Esophagus squamous epithelium (tissue), 5 donors: ENCODE results near the gene NSG2. TPM values are rescaled to one million over a fixed set of nuclear protein-coding genes. Genes with fewer than 3 reads are reported as not detected.
"Not testable (repeated sequence)": the region's sequence is repeated elsewhere in the genome, so short reads cannot be mapped to it uniquely, and the experiment has no call there.

Source experiments
- DNase-seq: peaks from one replicate; lab custom pipeline; 2025; lab: John Stamatoyannopoulos, UW
- H3K27ac ChIP-seq, 4 donors: fragments of 200-600 bp; sonication (generic); one replicate each; pipeline ENCODE4 v1.5.1; 2016 to 2019; ENCODE audit warnings: mild to moderate bottlenecking in 1 of 4
- H3K27me3 ChIP-seq, 4 donors: fragments of 200-600 bp; sonication (generic); 1 replicate in 3 of 4; 2 replicates in 1 of 4; pipeline versions ENCODE4 v1.5.1 to v1.6.0; 2017 to 2021; ENCODE audit warnings: antibody characterized with exemption in 1 of 4
- H3K36me3 ChIP-seq, 3 donors: fragments of 200-600 bp; sonication (generic); one replicate each; pipeline ENCODE4 v1.5.1; 2016 to 2019
- H3K4me1 ChIP-seq, 3 donors: fragments of 200-600 bp; sonication (generic); one replicate each; pipeline ENCODE4 v1.5.1; 2017 to 2019
- H3K4me3 ChIP-seq, 4 donors: fragments of 200-600 bp; sonication (generic); 1 replicate in 3 of 4; 2 replicates in 1 of 4; pipeline ENCODE4 v1.5.1; 2016 to 2019; ENCODE audit warnings: mild to moderate bottlenecking in 2 of 4, moderate library complexity in 1 of 4
- H3K9me3 ChIP-seq, 3 donors: fragments of 200-600 bp; sonication (generic); one replicate each; pipeline ENCODE4 v1.5.1; 2016 to 2019
- POLR2A ChIP-seq, 4 donors: fragments of 450-650 bp; IDR thresholded peaks; one replicate each; pipeline ENCODE4 v1.6.1; 2017; ENCODE audit warnings: antibody characterized with exemption in 4 of 4, mild to moderate bottlenecking in 4 of 4, moderate library complexity in 3 of 4
- WGBS, 2 donors: methylation state at CpG; one replicate each; pipeline ENCODE4 v1.1.5; 2018; 5-methylcytosine and 5-hydroxymethylcytosine counted together
- intact Hi-C: fragments of 100-400 bp; cut with DNase I; formaldehyde crosslinking; loops from one replicate; pipeline ENCODE4 v1.15.0; 2022
- total RNA-seq, 4 donors: library from RNA; depleted of rRNA; stranded (reverse); fragments of >200 nt; gene quantifications; one replicate each; pipeline ENCODE4 v1.1.0, GENCODE V29; 2016
- TF ChIP-seq, protein P1 (sequence below), 6 experiments: fragments of 450-650 bp in 4 of 6; fragments of 200-600 bp in 2 of 6; sonication (generic) in 2 of 6; IDR thresholded peaks; one replicate each; pipeline ENCODE4 v1.5.1; 2016 to 2019; ENCODE audit warnings: antibody characterized with exemption in 6 of 6, mild to moderate bottlenecking in 4 of 6, moderate library complexity in 4 of 6
- donor health status: DM: yes; HTN: yes; CAD: no.

NSG2 gene
- total RNA-seq, 4 donors from 2014 or later = not detected

- intact Hi-C loops = no loop called here
- Histone ChIP-seq H3K4me3 (no peak overlapping the region), H3K27ac (no peak overlapping the region), H3K4me1 (no peaks in the 10 kb centered on the region), H3K36me3 (no peaks in the 10 kb centered on the region), H3K9me3 (no peaks in the 10 kb centered on the region), H3K27me3 (no peaks in the 10 kb centered on the region)
- no peak for DNase-seq
- 48 to 49% methylated on average over 5 of the region's 5 CpGs for WGBS, 2 donors
- TF ChIP-seq, protein P1, sequence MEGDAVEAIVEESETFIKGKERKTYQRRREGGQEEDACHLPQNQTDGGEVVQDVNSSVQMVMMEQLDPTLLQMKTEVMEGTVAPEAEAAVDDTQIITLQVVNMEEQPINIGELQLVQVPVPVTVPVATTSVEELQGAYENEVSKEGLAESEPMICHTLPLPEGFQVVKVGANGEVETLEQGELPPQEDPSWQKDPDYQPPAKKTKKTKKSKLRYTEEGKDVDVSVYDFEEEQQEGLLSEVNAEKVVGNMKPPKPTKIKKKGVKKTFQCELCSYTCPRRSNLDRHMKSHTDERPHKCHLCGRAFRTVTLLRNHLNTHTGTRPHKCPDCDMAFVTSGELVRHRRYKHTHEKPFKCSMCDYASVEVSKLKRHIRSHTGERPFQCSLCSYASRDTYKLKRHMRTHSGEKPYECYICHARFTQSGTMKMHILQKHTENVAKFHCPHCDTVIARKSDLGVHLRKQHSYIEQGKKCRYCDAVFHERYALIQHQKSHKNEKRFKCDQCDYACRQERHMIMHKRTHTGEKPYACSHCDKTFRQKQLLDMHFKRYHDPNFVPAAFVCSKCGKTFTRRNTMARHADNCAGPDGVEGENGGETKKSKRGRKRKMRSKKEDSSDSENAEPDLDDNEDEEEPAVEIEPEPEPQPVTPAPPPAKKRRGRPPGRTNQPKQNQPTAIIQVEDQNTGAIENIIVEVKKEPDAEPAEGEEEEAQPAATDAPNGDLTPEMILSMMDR (IDR thresholded peaks at IDR 0.05) = no peak
- no peak for TF ChIP-seq POLR2A (IDR thresholded peaks at IDR 0.05)
Measured at GRCh38 chr5:174140452-174141020, 95.0 kb downstream of the NSG2 start.

GRCh38 chr5:174141398-174141797, 95.9 kb downstream of the NSG2 start:
- DNase-seq = no peak
- H3K4me3 ChIP-seq = no peak overlapping the region
- no peaks in the 10 kb centered on the region for H3K36me3 ChIP-seq
- H3K27ac ChIP-seq = no peak overlapping the region
- no peak for TF ChIP-seq POLR2A (IDR thresholded peaks at IDR 0.05)
- TF ChIP-seq, protein P1 (IDR thresholded peaks at IDR 0.05) = no peak
- H3K27me3 ChIP-seq = no peaks in the 10 kb centered on the region
- intact Hi-C loops = no loop called here
- no peaks in the 10 kb centered on the region for H3K9me3 ChIP-seq
- H3K4me1 ChIP-seq = no peaks in the 10 kb centered on the region
- 78 to 80% methylated on average over 6 of the region's 6 CpGs for WGBS, 2 donors

DNA sequence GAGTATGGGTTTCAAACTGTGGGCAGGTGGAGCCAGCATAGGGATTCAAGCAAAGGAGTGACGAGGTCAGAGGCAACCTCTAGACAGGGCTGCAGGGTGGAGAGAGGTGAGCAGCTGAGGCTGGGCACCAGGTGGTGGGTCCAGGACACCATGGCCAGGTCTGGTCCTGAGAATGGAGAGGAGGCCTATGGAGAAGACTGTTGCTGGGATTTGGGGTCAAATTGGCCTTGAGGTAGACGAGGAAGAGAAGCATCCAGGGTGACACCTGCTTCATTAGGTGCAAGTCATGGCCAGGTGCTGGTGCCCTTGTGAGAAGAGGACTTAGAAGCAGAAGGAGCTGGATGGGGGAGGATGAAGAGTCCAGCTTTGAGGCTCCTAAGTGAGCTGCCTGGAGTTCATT, 99.6 kb downstream of the NSG2 start:
- TF ChIP-seq, protein P1 (IDR thresholded peaks at IDR 0.05) = no peak
- no peak for TF ChIP-seq POLR2A (IDR thresholded peaks at IDR 0.05)
- Histone ChIP-seq H3K4me3 (no peak overlapping the region), H3K9me3 (no peaks in the 10 kb centered on the region), H3K4me1 (no peaks in the 10 kb centered on the region), H3K27ac (no peak overlapping the region), H3K36me3 (no peaks in the 10 kb centered on the region), H3K27me3 (peaks cover 0 to 7% (median 0%) of the 10 kb centered on the region in 4 donors)
- intact Hi-C loops = no loop called here
- no peak for DNase-seq
- WGBS, 2 donors = 46 to 48% methylated on average over 2 of the region's 2 CpGs

GRCh38 chr5:174145821-174146220, 100.3 kb downstream of the NSG2 start:
- no peak overlapping the region for H3K4me3 ChIP-seq
- DNase-seq = no peak
- H3K9me3 ChIP-seq = no peaks in the 10 kb centered on the region
- H3K4me1 ChIP-seq = no peaks in the 10 kb centered on the region
- no peaks in the 10 kb centered on the region for H3K36me3 ChIP-seq
- peaks cover 0 to 7% (median 0%) of the 10 kb centered on the region in 4 donors for H3K27me3 ChIP-seq
- H3K27ac ChIP-seq = no peak overlapping the region
- intact Hi-C loops = no loop called here
- 55 to 72% methylated on average over 2 to 4 of the region's 5 CpGs for WGBS, 2 donors
- TF ChIP-seq, protein P1 (IDR thresholded peaks at IDR 0.05) = no peak
- no peak for TF ChIP-seq POLR2A (IDR thresholded peaks at IDR 0.05)

DNA sequence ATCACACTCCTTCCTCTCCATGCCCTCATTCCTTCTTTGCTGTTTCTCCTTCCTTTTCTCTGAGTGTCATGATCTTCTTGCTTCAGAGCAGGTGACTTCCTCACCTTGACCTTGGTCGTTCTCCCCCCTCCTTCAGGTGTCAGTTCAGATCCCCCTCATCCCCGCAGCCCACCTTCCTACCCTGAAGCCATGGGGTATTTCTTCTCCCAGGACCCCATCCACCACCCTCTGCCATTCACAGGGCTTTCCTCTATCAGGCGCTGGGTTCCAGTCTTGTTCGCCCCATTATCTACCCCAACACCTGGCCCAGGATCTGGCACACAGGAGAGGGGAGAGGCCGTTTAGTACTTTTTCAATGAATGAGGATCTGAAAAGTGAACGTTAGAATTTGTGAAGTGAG, 101.0 kb downstream of the NSG2 start:
- Histone ChIP-seq H3K27ac (no peak overlapping the region), H3K4me3 (no peak overlapping the region), H3K9me3 (no peaks in the 10 kb centered on the region), H3K36me3 (no peaks in the 10 kb centered on the region), H3K4me1 (no peaks in the 10 kb centered on the region), H3K27me3 (peaks cover 0 to 7% (median 0%) of the 10 kb centered on the region in 4 donors)
- intact Hi-C loops = no loop called here
- 70 to 76% methylated on average over 4 to 6 of the region's 6 CpGs for WGBS, 2 donors
- DNase-seq = no peak
- TF ChIP-seq, protein P1 (IDR thresholded peaks at IDR 0.05) = no peak
- TF ChIP-seq POLR2A (IDR thresholded peaks at IDR 0.05) = no peak

- intact Hi-C loops, H3K36me3 ChIP-seq, H3K27me3 ChIP-seq, DNase-seq, H3K9me3 ChIP-seq, H3K4me1 ChIP-seq, H3K4me3 ChIP-seq, H3K27ac ChIP-seq: not testable (repeated sequence)
- 0 to 40% methylated on average over 1 of the region's 1 CpG for WGBS, 2 donors
Measured at GRCh38 chr5:174147012-174147411, 101.5 kb downstream of the NSG2 start.
